ENCODE measurements around the gene SYT17. TPM values are rescaled to one million over a fixed set of nuclear protein-coding genes. Genes with fewer than 3 reads are reported as not detected.

SYT17 gene
- total RNA-seq, 2 experiments from 2014 or later, result 6.2 to 10.3 TPM

GRCh38 chr16:19130385-19130784 lies 37.7 kb upstream of the SYT17 start:
- Histone ChIP-seq H4K20me1 (ENCODE audit: insufficient read depth, low read length) (no peaks in the 10 kb centered on the region), H2AFZ (ENCODE audit: low read length) (peak overlapping the region; percentile 97), H3K9me3 (ENCODE audit: low read length) (0 out of 2 replicates have a peak, but pooled peaks cover 14% of the 10 kb centered on the region), H3K4me1 (ENCODE audit: insufficient read depth, low read length, poor library complexity, severe bottlenecking) (peaks cover 11% of the 10 kb centered on the region), H3K4me3 (ENCODE audit: low read depth, low read length, poor library complexity, severe bottlenecking) (peak overlapping the region; percentile 9), H3K27ac (ENCODE audit: low read depth, low read length, poor library complexity, severe bottlenecking) (no peak overlapping the region), H3K79me2 (ENCODE audit: insufficient read depth, low read depth, low read length) (no peaks in the 10 kb centered on the region), H3K9me2 (ENCODE audit: insufficient read depth, low read length) (no peaks in the 10 kb centered on the region), H3K36me3 (ENCODE audit: insufficient read depth, low read length) (no peaks in the 10 kb centered on the region), H3K4me2 (ENCODE audit: low read length) (peak overlapping the region; percentile 46)
- no peak for TF ChIP-seq CTCF (conservative IDR thresholded peaks at IDR 0.05; ENCODE audit: low read length)
- TF ChIP-seq EZH2phosphoT487 (IDR thresholded peaks at IDR 0.05; ENCODE audit: borderline replicate concordance, low read depth, low read length), result no peak
- POLR2A ChIA-PET, result interaction anchor here (1.1 kb wide), 1 partner anchor 12 kb away, joined by 8 read pairs; no protein-coding TSS in a partner anchor
- intact Hi-C loops (cut with micrococcal nuclease; ENCODE audit: unreplicated experiment), result no loop called here
- CTCF ChIA-PET (ENCODE audit: unreplicated experiment), result no interaction called here
- no peak for DNase-seq (ENCODE audit: low spot score)
- no TSS peak for BruUV-seq (replicated peaks)

- Histone ChIP-seq H3K36me3 (ENCODE audit: insufficient read depth, low read length) (no peaks in the 10 kb centered on the region), H3K9me2 (ENCODE audit: insufficient read depth, low read length) (no peaks in the 10 kb centered on the region), H3K27ac (ENCODE audit: low read depth, low read length, poor library complexity, severe bottlenecking) (no peak overlapping the region), H3K4me1 (ENCODE audit: insufficient read depth, low read length, poor library complexity, severe bottlenecking) (peaks cover 11% of the 10 kb centered on the region), H3K4me2 (ENCODE audit: low read length) (peak overlapping the region; percentile 46), H3K9me3 (ENCODE audit: low read length) (0 out of 2 replicates have a peak, but pooled peaks cover 10% of the 10 kb centered on the region), H2AFZ (ENCODE audit: low read length) (peak overlapping the region; percentile 97), H3K79me2 (ENCODE audit: insufficient read depth, low read depth, low read length) (no peaks in the 10 kb centered on the region), H3K4me3 (ENCODE audit: low read depth, low read length, poor library complexity, severe bottlenecking) (peak overlapping the region; percentile 9), H4K20me1 (ENCODE audit: insufficient read depth, low read length) (no peaks in the 10 kb centered on the region)
- BruUV-seq (replicated peaks), result no TSS peak
- POLR2A ChIA-PET, result interaction anchor here (1.1 kb wide), 1 partner anchor 12 kb away, joined by 8 read pairs; no protein-coding TSS in a partner anchor
- peak; percentile 37 for DNase-seq (ENCODE audit: low spot score)
- no peak for TF ChIP-seq EZH2phosphoT487 (IDR thresholded peaks at IDR 0.05; ENCODE audit: borderline replicate concordance, low read depth, low read length)
- TF ChIP-seq CTCF (conservative IDR thresholded peaks at IDR 0.05; ENCODE audit: low read length), result no peak
- intact Hi-C loops (cut with micrococcal nuclease; ENCODE audit: unreplicated experiment), result no loop called here
- CTCF ChIA-PET (ENCODE audit: unreplicated experiment), result no interaction called here
Measured at GRCh38 chr16:19130852-19131824, 36.9 kb upstream of the SYT17 start.
